NCI-H1694 treated with DMSO at 0.1 percent for 48 hours (cell line): ENCODE measurements around the gene PSME3.
"Not testable (repeated sequence)": the region's sequence is repeated elsewhere in the genome, so short reads cannot be mapped to it uniquely, and the experiment has no call there.

ENCODE experiments used
- DNase-seq: peaks from one replicate; lab custom pipeline; 2025; lab: John Stamatoyannopoulos, UW

The PSME3 gene

DNA sequence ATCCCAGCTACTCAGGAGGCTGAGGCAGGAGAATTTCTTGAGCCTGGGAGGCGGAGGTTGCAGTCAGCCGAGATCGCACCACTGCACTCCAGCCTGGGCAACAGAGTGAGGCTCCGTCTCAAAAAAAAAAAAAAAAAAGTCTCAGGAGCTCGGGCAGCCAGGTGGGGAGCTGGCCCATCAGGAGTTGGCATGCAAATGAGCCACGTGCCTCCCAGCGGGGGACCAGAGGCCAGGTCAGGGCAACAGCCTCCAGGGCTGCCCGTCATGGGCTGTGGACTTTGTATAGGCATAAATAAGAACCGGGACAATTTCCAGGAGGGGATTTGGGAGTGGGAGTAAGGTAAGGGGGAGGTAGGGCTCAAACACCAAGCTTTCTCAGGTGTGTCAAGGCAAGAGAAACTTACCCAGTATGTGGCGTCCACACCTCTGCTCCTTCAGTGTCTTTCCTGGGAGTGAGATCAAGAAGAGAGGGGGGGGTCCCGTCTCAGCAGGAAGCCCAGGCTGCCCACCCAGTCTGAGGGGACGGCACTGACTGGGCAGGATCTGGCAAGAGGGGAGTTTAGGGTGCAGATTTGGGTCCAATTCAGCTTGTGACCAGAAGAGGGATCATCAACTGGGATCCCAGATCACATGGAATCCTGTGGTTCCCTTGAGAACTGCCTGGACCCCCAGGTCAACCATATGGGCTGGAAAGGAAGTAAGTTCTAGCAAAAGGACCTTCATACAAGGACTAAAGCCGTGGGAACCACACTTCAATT, 45.1 kb downstream of the PSME3 start:
- DNase-seq, result no peak

DNA sequence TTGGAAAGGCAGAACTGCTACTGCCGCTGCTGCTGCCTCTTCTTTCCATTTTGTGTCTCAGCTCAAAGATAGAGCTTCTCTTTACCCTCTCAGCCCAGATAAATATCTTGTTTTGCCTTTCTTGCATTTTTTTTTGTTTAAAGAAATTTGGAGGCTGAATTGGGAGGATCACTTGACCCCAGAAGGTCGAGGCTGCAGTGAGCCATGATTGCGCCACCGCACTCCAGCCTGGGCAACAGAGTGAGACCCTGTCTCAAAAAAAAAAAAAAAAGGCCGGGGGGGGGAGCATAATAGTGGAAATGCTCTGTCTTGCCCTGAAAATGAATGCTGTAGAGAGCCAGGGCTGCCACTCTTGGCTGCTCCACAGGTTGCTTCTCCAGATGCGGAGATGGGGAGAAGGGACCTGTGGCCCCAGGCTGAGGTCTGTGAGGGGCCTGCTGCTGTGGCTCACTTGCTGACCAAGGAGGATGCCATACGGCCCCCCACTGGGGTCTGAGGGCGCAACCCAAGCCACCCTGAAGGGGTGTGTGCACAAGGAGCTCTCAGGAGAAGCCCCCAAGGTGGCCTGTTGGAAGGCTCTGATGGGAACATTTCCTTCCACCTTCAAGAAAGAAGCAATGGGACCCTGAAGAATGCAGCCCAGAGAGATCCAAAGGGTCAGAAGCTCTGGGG, 45.9 kb downstream of the PSME3 start:
- DNase-seq, result no peak

- no peak for DNase-seq
These were observed 46.4 kb downstream of the PSME3 start for GRCh38 chr17:42879596-42879985.

DNA sequence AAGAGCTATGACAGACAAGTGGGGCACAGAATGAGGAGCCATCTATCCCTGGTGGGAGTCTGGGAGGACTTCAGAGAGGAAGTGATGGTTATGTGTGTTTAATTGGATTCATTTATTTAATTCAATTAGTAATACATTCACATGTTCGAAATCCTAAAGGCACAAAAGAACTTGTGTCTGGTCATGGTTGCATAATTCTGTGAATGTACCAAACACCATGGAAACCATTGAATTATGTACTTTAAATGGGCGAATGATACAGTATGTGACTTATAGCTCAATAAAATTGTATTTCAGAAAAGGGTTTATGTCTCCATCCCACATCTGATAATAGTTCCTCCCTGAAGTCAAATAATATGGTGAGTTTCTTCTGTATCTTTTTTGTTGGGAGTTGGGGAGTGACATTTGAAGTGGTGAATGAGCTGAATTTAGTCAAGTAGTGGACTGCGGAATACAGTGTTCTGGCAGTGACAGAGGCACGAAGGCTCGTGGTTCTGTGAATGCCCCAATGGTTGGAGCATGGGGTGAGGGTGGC, 47.6 kb downstream of the PSME3 start:
- DNase-seq, result no peak

GRCh38 chr17:42881706-42882105, 48.5 kb downstream of the PSME3 start:
- DNase-seq, result not testable (repeated sequence)

- DNase-seq, result no peak
These were observed 49.0 kb downstream of the PSME3 start for GRCh38 chr17:42882166-42882565.

DNA sequence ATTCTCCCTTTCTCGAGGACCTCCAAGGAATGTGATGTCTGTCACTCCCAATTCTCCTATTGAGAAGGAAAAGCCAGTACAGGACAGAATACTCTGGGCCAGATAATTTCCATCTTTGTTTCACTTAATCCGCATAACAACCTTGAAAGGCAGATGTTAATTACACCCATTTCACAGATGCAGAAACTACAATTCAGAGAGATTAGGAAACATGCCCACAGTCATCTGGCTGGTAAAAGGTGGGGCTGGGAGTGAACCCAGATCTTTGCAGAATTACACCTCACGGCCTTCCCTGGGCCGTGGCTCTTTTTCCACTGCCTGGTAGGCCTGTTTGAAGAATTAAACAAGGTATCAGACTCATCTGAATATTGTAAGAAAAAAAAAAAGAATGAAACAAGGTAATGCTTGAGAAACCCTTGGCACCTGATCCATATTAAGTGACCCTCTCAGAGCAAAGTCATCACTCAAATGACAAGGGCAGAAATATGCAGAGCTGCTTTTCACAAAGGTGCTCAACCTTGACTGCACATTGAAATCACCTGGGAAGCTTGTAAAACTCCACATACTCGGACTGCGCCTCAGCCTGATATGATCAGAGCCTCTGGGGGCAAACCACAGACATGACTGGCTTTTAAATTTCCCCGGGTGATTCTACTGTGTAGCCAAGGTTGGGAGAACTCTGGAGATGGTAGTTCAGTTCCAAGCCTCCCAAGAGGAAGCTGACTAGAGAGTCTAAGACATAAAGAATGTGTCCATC, 50.8 kb downstream of the PSME3 start:
- no peak for DNase-seq

GRCh38 chr17:42885806-42886205, 52.6 kb downstream of the PSME3 start:
- DNase-seq, result not testable (repeated sequence)

DNA sequence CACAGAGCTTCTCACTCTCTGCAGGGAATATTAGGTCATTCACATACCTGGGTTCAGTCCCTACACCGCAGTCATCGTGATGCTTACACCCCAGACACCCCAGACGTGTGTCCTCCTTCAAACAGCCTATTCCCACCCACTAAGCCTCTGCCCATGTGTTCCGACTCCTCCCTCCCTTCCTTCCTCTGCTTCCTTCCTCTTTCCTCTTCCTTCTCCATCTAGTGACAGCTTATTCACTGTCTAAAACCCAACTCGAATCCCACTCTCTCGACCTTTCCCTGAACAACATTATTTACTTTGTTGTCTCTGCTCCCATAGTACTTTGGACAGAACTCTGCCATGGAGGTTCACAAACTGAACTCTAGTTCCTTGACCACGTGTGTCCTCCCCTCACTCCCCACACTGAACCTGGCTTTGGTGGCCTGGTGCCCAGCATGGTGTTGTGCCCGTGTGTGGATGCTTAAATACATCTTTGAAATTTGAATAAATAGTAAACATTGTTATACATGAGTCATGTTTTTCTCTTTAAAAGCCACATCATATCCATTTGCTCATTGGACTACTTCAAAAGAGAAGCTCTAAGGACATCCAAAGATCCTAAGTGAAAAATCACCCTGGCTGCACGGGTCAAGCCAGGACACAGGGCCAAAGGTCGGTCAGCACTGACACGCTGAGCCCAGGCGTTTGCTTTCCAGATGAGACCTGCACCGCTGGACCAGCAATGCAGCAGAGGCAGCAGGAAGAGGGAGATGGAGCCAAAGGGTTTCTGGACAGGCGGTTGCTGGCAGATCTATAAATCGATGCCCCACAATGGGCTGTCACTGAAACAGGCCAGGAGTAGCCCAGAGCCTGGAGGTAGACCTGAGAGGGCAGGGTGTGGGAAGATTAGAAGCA, 53.3 kb downstream of the PSME3 start:
- no peak for DNase-seq

DNA sequence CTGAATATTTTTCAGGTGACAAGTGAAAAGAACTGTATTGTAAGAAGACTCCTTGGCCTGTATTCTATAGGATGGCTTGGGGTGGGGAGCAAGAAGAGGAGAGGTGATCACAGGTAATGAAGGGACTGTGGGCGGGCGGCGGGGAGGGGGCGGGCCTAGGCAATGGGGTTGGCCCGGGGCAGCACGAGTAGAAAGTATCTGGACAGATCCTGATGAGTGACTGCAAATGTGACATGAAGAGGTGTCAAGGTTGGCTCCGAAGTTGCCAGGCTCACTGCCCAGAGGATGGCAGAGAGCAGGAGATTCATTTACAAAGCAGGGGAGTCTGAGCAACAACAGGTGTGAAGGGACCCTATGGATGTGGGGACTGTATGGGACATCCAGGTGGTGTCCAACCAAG, 56.6 kb downstream of the PSME3 start:
- no peak for DNase-seq

DNA sequence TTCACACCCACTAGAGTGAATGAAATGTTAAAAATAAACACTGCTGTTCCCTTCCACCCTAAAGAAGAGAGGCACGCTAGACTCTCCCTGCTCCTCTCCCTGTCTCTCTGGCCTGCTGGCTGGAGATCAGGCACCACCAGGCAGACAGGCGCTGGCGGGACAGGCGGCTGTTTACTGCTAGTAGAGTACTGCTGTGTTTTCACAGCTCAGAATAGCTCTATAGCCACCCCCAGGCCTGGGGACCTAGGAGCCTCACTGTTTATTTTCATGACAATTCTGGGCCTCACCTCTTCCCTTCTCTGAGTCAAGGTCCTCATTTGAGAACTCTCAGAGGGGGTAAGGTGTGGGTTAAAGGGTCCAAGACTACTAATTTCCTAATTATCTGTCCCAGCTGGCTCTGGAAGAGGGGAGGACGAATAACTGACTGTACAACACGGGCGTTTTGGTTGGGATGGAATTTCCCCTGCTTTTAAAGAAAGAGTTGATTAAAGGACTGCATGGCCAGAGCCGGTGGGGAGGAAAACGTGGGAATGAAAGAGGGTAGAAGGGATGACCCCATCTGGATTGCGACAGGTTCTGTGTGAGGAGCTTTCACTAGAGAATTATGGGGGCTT, 58.4 kb downstream of the PSME3 start:
- DNase-seq, result no peak

- no peak for DNase-seq
These were observed 60.2 kb downstream of the PSME3 start for GRCh38 chr17:42893359-42893758.
